Stimulated activated naive CD8-positive, alpha-beta T cell treated with anti-CD3 and anti-CD28 coated beads, Interleukin-15, amount 100 ng/mL, for 72 hours (primary cell): ENCODE results near the gene RANBP9.

ENCODE experiments used
- ATAC-seq: fragments of 150-1000 bp; cut with Tn5 transposase; 2 replicates; pipeline ENCODE4 v1.10.0; 2021; ENCODE audit warnings: mild to moderate bottlenecking, moderate library complexity
- DNase-seq, 2 donors: peaks; one replicate each; pipeline ENCODE4 v3.0.0; 2021 to 2022
- H3K27ac Mint-ChIP-seq, 2 donors: one replicate each; pipeline ENCODE4 v1.8.0; 2022; ENCODE audit warnings: mild to moderate bottlenecking in 2 of 2, mixed read lengths in 2 of 2, moderate library complexity in 2 of 2
- H3K27me3 Mint-ChIP-seq: one replicate; pipeline ENCODE4 v1.8.0; 2022; ENCODE audit warnings: mixed read lengths
- H3K4me1 Mint-ChIP-seq: one replicate; pipeline ENCODE4 v1.8.0; 2022; ENCODE audit warnings: mild to moderate bottlenecking, mixed read lengths
- H3K4me3 Mint-ChIP-seq, 2 donors: one replicate each; pipeline ENCODE4 v1.8.0; 2022; ENCODE audit warnings: mild to moderate bottlenecking in 2 of 2, mixed read lengths in 2 of 2, moderate library complexity in 1 of 2
- H3K9me3 Mint-ChIP-seq, 2 donors: one replicate each; pipeline ENCODE4 v1.8.0; 2022; ENCODE audit warnings: mixed read lengths in 2 of 2

The RANBP9 gene

DNA sequence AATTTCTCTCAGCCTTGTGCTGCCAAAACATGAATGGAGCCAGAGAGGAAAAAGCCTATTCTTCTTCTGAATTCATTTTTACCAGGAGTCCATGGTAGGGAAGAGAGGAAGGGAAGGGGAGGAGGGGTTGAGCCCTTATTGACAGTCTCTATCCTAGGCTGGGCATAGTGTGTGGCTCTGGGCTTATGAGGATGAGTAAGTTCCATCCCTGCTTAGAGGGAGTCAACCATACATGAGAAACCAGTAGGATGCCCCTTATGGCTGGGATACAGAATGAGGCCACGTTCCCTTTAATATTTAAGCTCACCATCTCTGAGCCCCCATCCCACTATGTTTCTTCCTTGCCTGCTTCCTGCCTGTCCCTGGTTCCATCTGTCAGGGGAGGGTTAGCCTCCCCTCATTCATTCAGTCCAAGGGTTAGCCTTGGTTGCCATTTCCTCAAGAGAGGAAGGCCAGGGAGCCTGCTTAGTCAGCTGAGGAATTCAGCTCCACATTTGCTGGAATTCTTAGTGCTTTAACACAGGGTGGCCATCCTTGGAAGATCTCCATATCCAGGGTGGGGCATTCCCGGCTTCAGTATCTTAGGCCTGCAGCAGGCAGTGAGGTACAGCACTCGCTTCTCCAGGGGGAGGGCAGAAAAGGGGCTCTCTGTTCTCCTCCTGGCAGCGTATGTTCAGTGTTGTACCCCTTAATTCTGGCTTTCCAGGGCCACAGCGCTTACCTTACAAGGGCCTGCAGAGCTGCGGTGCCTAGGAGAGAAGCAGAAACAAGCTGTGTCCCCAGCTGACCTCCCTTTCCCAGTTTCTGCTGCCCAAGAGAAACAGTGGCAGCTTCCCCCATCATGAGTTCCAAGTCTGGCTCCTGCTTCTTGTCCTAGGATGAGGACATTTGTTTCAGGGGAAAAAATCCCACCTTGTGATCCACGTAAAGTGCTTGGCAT lies 124.8 kb downstream of the RANBP9 start:
- H3K27ac Mint-ChIP-seq = no peak overlapping the region
- H3K4me3 Mint-ChIP-seq = no peak overlapping the region

GRCh38 chr6:13581700-13582229 lies 129.9 kb downstream of the RANBP9 start:
- DNase-seq = no peak
- H3K9me3 Mint-ChIP-seq = no peaks in the 10 kb centered on the region
- H3K27me3 Mint-ChIP-seq = no peaks in the 10 kb centered on the region
- H3K4me3 Mint-ChIP-seq = no peak overlapping the region
- ATAC-seq = no peak
- H3K27ac Mint-ChIP-seq = no peak overlapping the region
- peaks cover 3% of the 10 kb centered on the region for H3K4me1 Mint-ChIP-seq

More for the DNA sequence above, 124.8 kb downstream of the RANBP9 start:
- no peak for DNase-seq
- ATAC-seq = no peak
- H3K9me3 Mint-ChIP-seq = no peaks in the 10 kb centered on the region
- no peaks in the 10 kb centered on the region for H3K4me1 Mint-ChIP-seq
- H3K27me3 Mint-ChIP-seq = no peaks in the 10 kb centered on the region

DNA sequence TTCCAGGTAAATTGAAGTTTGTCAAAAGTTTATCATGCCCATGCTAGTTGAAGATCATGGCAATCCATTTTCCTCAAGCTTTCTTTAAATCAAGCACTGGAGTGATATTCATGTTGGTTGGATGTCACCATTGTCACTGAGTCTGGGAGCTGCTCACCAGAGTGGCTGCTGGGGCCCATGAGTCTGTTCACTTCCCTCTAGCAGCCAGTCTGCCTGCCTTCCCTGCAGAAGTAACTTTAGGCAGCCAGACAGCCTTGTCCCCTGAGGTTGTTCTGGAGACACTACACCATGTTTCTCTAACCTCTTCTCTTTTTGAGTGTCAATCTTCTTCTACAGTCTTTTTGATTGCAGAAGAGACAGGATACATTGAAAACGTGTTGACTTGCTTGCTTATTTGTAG lies 131.7 kb downstream of the RANBP9 start:
- no peak for DNase-seq
- no peak overlapping the region for H3K27ac Mint-ChIP-seq
- H3K27me3 Mint-ChIP-seq = no peaks in the 10 kb centered on the region
- no peak for ATAC-seq
- no peaks in the 10 kb centered on the region for H3K9me3 Mint-ChIP-seq
- H3K4me1 Mint-ChIP-seq = peaks cover 17% of the 10 kb centered on the region
- no peak overlapping the region for H3K4me3 Mint-ChIP-seq

DNA sequence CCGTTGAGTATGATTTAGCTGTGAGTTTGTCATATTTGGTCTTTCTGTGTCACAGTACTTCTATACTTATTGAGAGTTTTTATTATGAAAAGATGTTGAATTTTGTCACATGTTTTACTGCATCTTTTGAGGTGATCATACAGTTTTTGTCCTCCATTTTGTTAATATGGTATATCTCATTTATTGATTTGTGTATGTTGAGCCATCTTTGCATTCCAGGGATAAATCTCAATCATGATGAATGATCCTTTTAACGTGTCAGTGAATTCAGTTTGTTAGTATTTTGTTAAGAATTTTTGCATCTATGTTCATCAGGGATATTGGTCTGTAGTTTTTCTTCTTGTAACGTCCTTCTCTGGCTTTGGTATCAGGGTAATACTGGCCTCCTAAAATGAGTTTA lies 133.7 kb downstream of the RANBP9 start:
- no peak overlapping the region for H3K27ac Mint-ChIP-seq
- H3K4me3 Mint-ChIP-seq = no peak overlapping the region
- H3K27me3 Mint-ChIP-seq = no peaks in the 10 kb centered on the region
- H3K9me3 Mint-ChIP-seq = no peaks in the 10 kb centered on the region
- H3K4me1 Mint-ChIP-seq = peaks cover 26% of the 10 kb centered on the region
- no peak for ATAC-seq
- no peak for DNase-seq

DNA sequence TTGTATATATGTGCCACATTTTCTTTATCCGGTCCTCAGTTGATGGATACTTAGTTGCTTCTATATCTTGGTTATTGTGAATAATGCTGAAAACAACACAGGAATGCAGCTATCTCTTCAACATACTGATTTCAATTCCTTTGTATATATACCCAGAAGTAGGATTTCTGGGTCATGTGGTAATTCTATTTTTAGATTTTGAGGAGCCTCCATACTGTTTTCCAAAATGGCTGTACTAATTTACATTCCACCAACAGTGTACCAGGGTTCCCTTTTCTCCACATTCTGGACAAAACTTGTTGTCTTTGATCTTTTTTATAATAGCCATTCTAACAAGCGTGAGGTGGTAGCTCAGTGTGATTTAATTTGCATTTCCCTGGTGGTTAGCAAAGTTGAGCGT lies 135.6 kb downstream of the RANBP9 start:
- peaks cover 29% of the 10 kb centered on the region for H3K4me1 Mint-ChIP-seq
- no peaks in the 10 kb centered on the region for H3K27me3 Mint-ChIP-seq
- peak overlapping the region; percentile 43 to 75 for H3K4me3 Mint-ChIP-seq
- DNase-seq (no peak), ATAC-seq (no peak)
- H3K27ac Mint-ChIP-seq = no peak overlapping the region
- H3K9me3 Mint-ChIP-seq = no peaks in the 10 kb centered on the region

DNA sequence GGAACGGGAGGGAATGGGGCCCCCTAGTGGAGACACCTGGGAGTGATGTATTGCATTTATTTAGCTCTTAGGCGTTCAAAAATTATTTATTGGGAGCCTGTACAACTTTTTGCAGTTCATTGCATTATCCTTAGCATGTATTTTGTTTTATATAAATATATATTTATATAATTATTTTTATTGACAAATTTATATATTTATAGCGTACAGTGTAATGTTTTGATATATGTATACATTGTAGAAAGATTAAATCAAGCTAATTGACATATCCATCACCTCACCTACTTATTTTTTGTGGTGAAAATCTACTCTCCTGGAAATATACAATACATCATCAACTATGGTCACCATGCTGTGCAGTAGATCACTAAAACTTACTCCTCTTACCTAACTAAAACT lies 136.3 kb downstream of the RANBP9 start:
- no peak for DNase-seq
- Mint-ChIP-seq H3K27me3 (no peaks in the 10 kb centered on the region), H3K4me3 (peak overlapping the region; percentile 86 to 98), H3K9me3 (no peaks in the 10 kb centered on the region), H3K4me1 (peaks cover 29% of the 10 kb centered on the region), H3K27ac (peak overlapping the region; percentile 94 to 99)
- ATAC-seq = no peak

DNA sequence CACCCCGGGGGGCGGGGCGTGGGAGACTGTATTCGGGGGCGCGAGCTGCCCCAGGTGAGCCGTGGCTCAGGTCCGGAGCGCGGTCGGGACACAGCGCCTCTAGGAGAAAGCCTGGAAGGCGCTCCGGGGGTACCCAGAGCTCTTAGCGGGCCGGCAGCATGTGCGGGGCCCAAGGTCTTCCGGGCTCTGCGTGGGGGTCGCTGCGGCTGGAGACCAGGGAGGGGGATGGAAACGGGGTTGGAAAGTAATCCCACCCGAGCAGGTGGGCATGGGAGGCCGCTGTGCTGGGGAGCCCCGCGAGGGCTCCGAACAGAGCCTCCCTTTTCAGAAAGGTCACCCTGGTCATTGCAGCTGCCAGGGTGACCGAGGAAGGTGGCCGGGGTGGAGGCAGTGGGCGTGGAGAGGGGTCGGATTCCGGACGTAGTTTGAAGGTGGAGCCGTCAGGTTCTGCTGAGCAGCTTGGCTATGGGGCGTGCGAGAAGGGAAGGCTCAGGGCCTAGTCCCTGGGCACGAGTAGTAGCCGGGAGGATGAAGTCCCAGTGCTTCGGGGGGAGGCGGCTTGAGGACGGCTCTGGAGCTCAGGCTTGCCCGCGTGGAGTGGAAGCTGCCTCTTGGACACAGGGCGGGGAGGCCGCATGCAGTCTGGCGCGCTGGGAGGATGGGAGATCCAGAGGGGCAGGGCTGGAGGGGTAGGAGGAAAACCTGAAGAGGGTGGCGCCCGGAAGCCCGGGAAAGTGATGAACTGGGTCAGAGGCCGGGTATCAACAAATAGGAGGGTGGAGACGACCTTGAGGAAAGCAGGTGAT lies 136.9 kb downstream of the RANBP9 start, which contains the start of gene SIRT5:
Gene SIRT5 (plus strand): TSS at position 31 of the 806 bp plus-strand sequence. CDS start 9,510 bp downstream, outside the sequence.
- no peaks in the 10 kb centered on the region for H3K27me3 Mint-ChIP-seq
- peak within 1 kb of the TSS; percentile 94 to 99 for H3K27ac Mint-ChIP-seq
- H3K4me3 Mint-ChIP-seq = peak within 1 kb of the TSS; percentile 86 to 98
- ATAC-seq = peak; percentile 81
- peak; percentile 84 to 86 for DNase-seq
- H3K9me3 Mint-ChIP-seq = no peaks in the 10 kb centered on the region
- peaks cover 29% of the 10 kb centered on the region for H3K4me1 Mint-ChIP-seq

GRCh38 chr6:13574149-13574570 lies 137.5 kb downstream of the RANBP9 start:
- DNase-seq (peak; percentile 94 to 96), ATAC-seq (peak; percentile 84)
- Mint-ChIP-seq H3K27me3 (no peaks in the 10 kb centered on the region), H3K9me3 (no peaks in the 10 kb centered on the region), H3K27ac (peak overlapping the region; percentile 94 to 99), H3K4me1 (peaks cover 29% of the 10 kb centered on the region), H3K4me3 (peak overlapping the region; percentile 86 to 98)

- Mint-ChIP-seq H3K9me3 (no peaks in the 10 kb centered on the region), H3K27me3 (no peaks in the 10 kb centered on the region), H3K4me3 (peak overlapping the region; percentile 86 to 98), H3K27ac (peak overlapping the region; percentile 78 to 91), H3K4me1 (peaks cover 29% of the 10 kb centered on the region)
- ATAC-seq = no peak
- peak in 1 of 2 donors; percentile 6 for DNase-seq
Observed at GRCh38 chr6:13573669-13574110, 137.9 kb downstream of the RANBP9 start.

DNA sequence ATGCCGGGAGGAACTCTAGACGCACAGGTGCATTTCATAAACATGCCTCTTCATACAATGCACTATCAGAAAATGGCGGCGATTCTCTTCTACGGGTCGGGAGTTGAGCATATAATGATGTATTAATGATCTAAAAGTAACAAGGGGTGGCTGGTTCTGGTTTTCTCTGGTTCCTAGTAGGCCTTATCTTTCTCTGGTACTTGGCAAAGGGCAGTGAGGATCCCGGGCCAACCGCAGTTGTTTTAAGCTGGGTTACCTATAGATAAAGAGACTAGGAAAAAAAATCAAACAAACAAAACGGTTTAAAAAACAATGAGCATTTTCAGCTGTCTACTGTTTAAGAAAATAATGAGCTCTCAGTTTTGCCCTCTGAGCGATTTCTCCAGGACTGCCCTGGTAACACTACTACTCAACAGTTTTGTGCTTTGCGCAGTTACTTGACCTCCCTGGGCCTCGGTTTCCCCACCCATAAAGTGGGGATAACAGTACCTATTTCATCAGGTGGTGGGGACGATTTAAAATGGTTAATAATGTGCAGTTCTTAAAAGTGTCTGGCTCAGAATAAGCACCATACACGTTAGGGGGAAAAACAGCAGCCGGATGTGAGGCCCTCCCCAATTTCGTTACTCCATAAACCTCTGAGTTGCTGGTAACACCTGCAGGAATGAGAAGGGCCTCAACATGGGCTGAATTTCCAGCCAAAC lies 138.5 kb downstream of the RANBP9 start:
- ATAC-seq = no peak
- no peak for DNase-seq
- Mint-ChIP-seq H3K9me3 (no peaks in the 10 kb centered on the region), H3K4me1 (peaks cover 29% of the 10 kb centered on the region), H3K27ac (peak overlapping the region in 1 of 2 donors; percentile 91), H3K4me3 (peak overlapping the region; percentile 86 to 98), H3K27me3 (no peaks in the 10 kb centered on the region)

- H3K4me1 Mint-ChIP-seq = peaks cover 29% of the 10 kb centered on the region
- no peak for ATAC-seq
- peak overlapping the region in 1 of 2 donors; percentile 1 for H3K4me3 Mint-ChIP-seq
Observed at GRCh38 chr6:13572240-13572639, 139.4 kb downstream of the RANBP9 start.

More at GRCh38 chr6:13572240-13572639, 139.4 kb downstream of the RANBP9 start:
- DNase-seq = no peak
- Mint-ChIP-seq H3K27me3 (no peaks in the 10 kb centered on the region), H3K27ac (no peak overlapping the region), H3K9me3 (no peaks in the 10 kb centered on the region)
